Measurements from ENCODE around the gene PTPRJ. TPM values are rescaled to one million over a fixed set of nuclear protein-coding genes. Genes with fewer than 3 reads are reported as not detected.

The PTPRJ gene
- total and polyA plus RNA-seq, 7 donors: 0.32 to 12.4 (median 4.1) TPM

DNA sequence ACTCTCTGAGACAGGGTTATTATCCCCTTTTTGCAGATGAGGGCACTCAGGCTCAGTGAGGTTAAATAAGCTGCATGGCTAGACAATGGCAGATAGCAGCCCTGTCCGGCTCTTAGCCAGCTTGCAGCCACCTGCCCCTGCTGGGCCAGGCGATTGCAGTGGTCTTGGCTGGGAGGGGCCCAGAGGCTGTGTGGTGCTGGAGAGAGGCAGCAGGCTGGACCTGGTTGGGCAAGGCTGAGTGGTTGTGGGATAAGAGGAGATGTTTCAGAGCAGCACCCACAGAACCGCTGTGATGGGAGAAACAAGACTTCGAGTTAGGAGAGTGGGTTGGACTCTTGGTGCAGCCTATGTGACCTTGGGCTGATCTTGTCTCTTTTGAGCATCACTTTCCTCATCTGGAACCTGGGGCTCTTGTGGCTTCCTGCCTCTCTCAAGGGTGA, 25.5 kb downstream of the PTPRJ start:
- Histone ChIP-seq H3K27me3 (ENCODE audit: insufficient read depth in 3 of 3, low read length in 2 of 3) (no peaks in the 10 kb centered on the region), H3K27ac (no peak overlapping the region), H3K4me1 (peaks cover 27% of the 10 kb centered on the region), H3K9me3 (no peaks in the 10 kb centered on the region), H3K36me3 (ENCODE audit: insufficient read depth in 1 of 2, low read depth in 1 of 2) (no peaks in the 10 kb centered on the region), H3K4me3 (no peak overlapping the region)
- DNase-seq (no peak), ATAC-seq (no peak)
- 75 to 83% (median 80%) methylated on average over 4 of the region's 4 CpGs for WGBS, 3 donors
- intact Hi-C loops (cut with DNase I): no loop called here
- TF ChIP-seq, protein P1, sequence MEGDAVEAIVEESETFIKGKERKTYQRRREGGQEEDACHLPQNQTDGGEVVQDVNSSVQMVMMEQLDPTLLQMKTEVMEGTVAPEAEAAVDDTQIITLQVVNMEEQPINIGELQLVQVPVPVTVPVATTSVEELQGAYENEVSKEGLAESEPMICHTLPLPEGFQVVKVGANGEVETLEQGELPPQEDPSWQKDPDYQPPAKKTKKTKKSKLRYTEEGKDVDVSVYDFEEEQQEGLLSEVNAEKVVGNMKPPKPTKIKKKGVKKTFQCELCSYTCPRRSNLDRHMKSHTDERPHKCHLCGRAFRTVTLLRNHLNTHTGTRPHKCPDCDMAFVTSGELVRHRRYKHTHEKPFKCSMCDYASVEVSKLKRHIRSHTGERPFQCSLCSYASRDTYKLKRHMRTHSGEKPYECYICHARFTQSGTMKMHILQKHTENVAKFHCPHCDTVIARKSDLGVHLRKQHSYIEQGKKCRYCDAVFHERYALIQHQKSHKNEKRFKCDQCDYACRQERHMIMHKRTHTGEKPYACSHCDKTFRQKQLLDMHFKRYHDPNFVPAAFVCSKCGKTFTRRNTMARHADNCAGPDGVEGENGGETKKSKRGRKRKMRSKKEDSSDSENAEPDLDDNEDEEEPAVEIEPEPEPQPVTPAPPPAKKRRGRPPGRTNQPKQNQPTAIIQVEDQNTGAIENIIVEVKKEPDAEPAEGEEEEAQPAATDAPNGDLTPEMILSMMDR (IDR thresholded peaks at IDR 0.05): no peak

DNA sequence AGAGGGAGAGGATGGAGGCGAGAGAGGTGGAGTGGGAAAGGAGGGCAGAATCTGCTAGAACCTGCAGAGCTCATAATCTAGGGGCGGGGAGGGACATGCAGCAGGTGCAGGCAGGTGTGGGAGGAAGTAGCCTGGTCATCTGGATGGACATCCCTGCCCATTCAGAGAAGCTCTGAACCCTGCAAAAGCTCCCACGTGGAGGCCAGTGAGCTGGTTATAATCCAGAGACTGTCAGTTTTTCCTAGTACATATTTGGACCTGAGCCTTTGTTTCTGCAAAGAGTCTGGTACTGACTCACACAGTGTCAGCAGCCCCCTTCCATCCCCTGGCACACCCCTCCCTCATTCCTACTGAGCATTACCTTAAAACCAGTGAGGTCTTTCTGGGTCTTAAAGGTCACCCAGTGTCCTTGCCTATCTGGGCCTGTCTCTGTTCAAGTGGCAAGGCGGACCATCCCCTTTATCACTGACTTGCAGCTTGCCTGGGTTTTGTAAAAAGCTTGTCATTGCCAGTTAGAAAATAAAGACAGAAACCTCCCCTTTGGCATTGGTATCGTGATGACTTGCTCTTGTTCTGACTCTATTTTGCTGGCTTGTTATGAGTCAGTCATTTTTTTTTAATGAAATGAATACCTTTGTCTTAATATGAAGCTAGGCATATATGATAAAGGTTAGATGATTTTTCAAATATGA, 26.1 kb downstream of the PTPRJ start:
- intact Hi-C loops (cut with DNase I): no loop called here
- Histone ChIP-seq H3K36me3 (ENCODE audit: insufficient read depth in 1 of 2, low read depth in 1 of 2) (no peaks in the 10 kb centered on the region), H3K4me1 (peaks cover 27% of the 10 kb centered on the region), H3K27me3 (ENCODE audit: insufficient read depth in 3 of 3, low read length in 2 of 3) (no peaks in the 10 kb centered on the region), H3K4me3 (no peak overlapping the region), H3K9me3 (no peaks in the 10 kb centered on the region), H3K27ac (peak overlapping the region; percentile 23)
- TF ChIP-seq, protein P1 (IDR thresholded peaks at IDR 0.05): no peak
- no peak for DNase-seq
- WGBS, 3 donors: 71 to 85% (median 80%) methylated on average over 5 of the region's 5 CpGs
- ATAC-seq: no peak

DNA sequence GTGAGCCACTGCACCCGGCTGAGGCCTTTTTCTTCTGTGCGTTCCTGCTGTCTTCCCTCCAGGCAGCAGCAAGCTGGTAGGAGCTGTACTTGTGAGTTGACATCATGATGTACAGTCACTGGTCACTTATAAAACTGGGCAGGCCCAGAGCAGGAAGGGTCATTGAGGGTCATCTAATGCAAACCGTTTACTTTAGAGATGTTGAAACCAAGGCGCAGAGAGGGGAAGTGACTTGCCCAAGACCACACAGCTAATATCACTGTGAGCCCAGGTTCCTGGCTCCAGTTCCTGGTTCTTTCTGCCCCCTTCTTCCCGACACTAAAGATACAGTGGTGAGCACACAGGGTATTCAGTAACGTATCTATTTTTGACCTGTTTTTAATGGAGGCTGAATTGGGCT, 27.3 kb downstream of the PTPRJ start:
- H3K36me3 ChIP-seq (ENCODE audit: insufficient read depth in 1 of 2, low read depth in 1 of 2): no peaks in the 10 kb centered on the region
- ATAC-seq (peak; percentile 61 to 80 (median 73)), DNase-seq (no peak)
- WGBS, 3 donors: 56 to 81% (median 64%) methylated on average over 6 of the region's 6 CpGs
- no peak overlapping the region for H3K27ac ChIP-seq
- H3K4me3 ChIP-seq: no peak overlapping the region
- TF ChIP-seq, protein P1 (IDR thresholded peaks at IDR 0.05): no peak
- H3K9me3 ChIP-seq: no peaks in the 10 kb centered on the region
- H3K4me1 ChIP-seq: peaks cover 27% of the 10 kb centered on the region
- no peaks in the 10 kb centered on the region for H3K27me3 ChIP-seq (ENCODE audit: insufficient read depth in 3 of 3, low read length in 2 of 3)
- intact Hi-C loops (cut with DNase I): no loop called here

DNA sequence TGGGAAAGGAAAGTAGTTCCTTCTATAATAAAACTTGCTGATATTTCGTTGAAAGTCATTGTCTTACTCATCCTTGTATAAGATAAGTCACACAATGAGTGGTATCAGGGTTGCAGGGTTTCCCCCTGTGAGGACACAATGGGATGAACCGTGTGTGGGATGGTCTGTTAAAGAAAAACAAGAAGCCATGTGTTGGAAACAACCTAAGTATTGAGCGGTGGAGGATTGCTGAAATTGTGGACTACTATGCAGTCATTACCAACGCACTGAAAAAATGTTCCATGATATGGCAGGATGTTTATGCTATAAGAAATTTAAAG, 28.6 kb downstream of the PTPRJ start:
- no peaks in the 10 kb centered on the region for H3K27me3 ChIP-seq (ENCODE audit: insufficient read depth in 3 of 3, low read length in 2 of 3)
- intact Hi-C loops (cut with DNase I): no loop called here
- DNase-seq (no peak), ATAC-seq (no peak)
- peaks cover 15% of the 10 kb centered on the region for H3K4me1 ChIP-seq
- no peak overlapping the region for H3K27ac ChIP-seq
- no peak overlapping the region for H3K4me3 ChIP-seq
- 85 to 91% (median 88%) methylated on average over 4 of the region's 4 CpGs for WGBS, 3 donors
- no peaks in the 10 kb centered on the region for H3K9me3 ChIP-seq
- TF ChIP-seq, protein P1 (IDR thresholded peaks at IDR 0.05): no peak
- no peaks in the 10 kb centered on the region for H3K36me3 ChIP-seq (ENCODE audit: insufficient read depth in 1 of 2, low read depth in 1 of 2)
